ENCODE results near the gene TOMT. TPM values are rescaled to one million over a fixed set of nuclear protein-coding genes. Genes with fewer than 3 reads are reported as not detected.

TOMT gene
- total and polyA plus RNA-seq, 2 of the 13 experiments (the other 11 are each of a cell fraction or from before 2014, with no cell fraction given): not detected

GRCh38 chr11:72079819-72080325 lies 25.9 kb upstream of the TOMT start:
- in situ Hi-C loops (cut with HindIII; ENCODE audit: extremely low pct_ligation_motif_present, low pct_unique_long_range_greater_than_20kb): no loop called here
- DNase-seq (ENCODE audit: low spot score): no peak
- intact Hi-C loops (cut with micrococcal nuclease; ENCODE audit: unreplicated experiment): loop anchor here (1.0 to 2.0 kb wide), 2 partner anchors 23 to 39 kb away; partner anchors contain the start of gene LAMTOR1
- H3K79me2 ChIP-seq (ENCODE audit: insufficient read depth, low read length): peaks cover 47% of the 10 kb centered on the region
- POLR2A ChIA-PET: interaction anchor here (0.7 to 0.9 kb wide), 2 partner anchors 13 to 158 kb away, joined by 4 read pairs; no protein-coding TSS in a partner anchor
- H3K27ac ChIP-seq (ENCODE audit: extremely low read length, insufficient read depth, low read length): peak overlapping the region; percentile 86
- ATAC-seq: peak; percentile 5
- FAIRE-seq: no peak
- H3K27me3 ChIP-seq (ENCODE audit: control insufficient read depth in 1 of 2, insufficient read depth in 2 of 2, low read length in 2 of 2): no peaks in the 10 kb centered on the region; a peak in 1 of 5 replicates
- peak overlapping the region; percentile 77 for H3K9ac ChIP-seq (ENCODE audit: insufficient read depth, low read depth, low read length)
- CTCF ChIA-PET (ENCODE audit: low intra/inter-chr PET ratio, low total read pairs): no interaction called here
- no peaks in the 10 kb centered on the region for H3K9me3 ChIP-seq (ENCODE audit: low read length)
- TF ChIP-seq KDM5A (IDR thresholded peaks at IDR 0.05; ENCODE audit: borderline replicate concordance, low read length) (peak; percentile 56; the same call in 1 of the 2 replicates), SRF (IDR thresholded peaks at IDR 0.05; ENCODE audit: low read depth, low read length) (no peak), MAFK (conservative IDR thresholded peaks at IDR 0.05 in 1 of 2, IDR thresholded peaks at IDR 0.05 in 1 of 2; ENCODE audit: low read length in 2 of 2) (peak; percentile 77 to 90), TGIF2 (CRISPR knock-in tag; IDR thresholded peaks at IDR 0.05) (0 out of 2 replicates have a peak, but pooled peaks have one; percentile 35), MAFF (IDR thresholded peaks at IDR 0.05; ENCODE audit: low read depth, low read length) (peak; percentile 83), CCDC6 (CRISPR knock-in tag; IDR thresholded peaks at IDR 0.05) (0 out of 2 replicates have a peak, but pooled peaks have one; percentile 15), ZNF605 (CRISPR knock-in tag; IDR thresholded peaks at IDR 0.05) (0 out of 2 replicates have a peak, but pooled peaks have one; percentile 10), ZNF567 (CRISPR knock-in tag; IDR thresholded peaks at IDR 0.05; ENCODE audit: borderline replicate concordance) (no peak)
- H4K20me1 ChIP-seq (ENCODE audit: insufficient read depth, low read length): no peaks in the 10 kb centered on the region
- peaks cover 24% of the 10 kb centered on the region for H3K4me1 ChIP-seq (ENCODE audit: insufficient read depth, low read length)
- H3K4me2 ChIP-seq (ENCODE audit: low read depth, low read length): peak overlapping the region; percentile 82
- no TSS peak for BruUV-seq (replicated peaks)
- peak overlapping the region; percentile 71 to 92 (median 83) for H3K4me3 ChIP-seq (replicated peaks in 1 of 3; ENCODE audit: insufficient read depth in 1 of 3, low read depth in 2 of 3, low read length in 3 of 3)
- peak overlapping the region; percentile 44 for H2AFZ ChIP-seq (ENCODE audit: low read length)
- H3K36me3 ChIP-seq (replicated peaks in 1 of 2; ENCODE audit: control insufficient read depth in 1 of 2, insufficient read depth in 2 of 2, low read length in 2 of 2): peaks cover 0 to 10% of the 10 kb centered on the region in 2 experiments; a peak in 2 of 5 replicates
- WGBS (ENCODE audit: low lambda C conversion rate): 0% methylated on average over 16 of the region's 16 CpGs

All from HepG2 (cell line).